ENCODE data around the gene MTHFD1L. TPM values are rescaled to one million over a fixed set of nuclear protein-coding genes. Genes with fewer than 3 reads are reported as not detected.

The MTHFD1L gene
- total RNA-seq, 2 experiments from 2014 or later, result 155 to 158 TPM

- CTCF ChIA-PET, result interaction anchor here (1.2 to 2.6 kb wide), 3 partner anchors 18 to 49 kb away, joined by 3 to 16 read pairs (median 7); no protein-coding TSS in a partner anchor
- Mint-ChIP-seq H3K36me3 (ENCODE audit: low read depth) (peaks cover 19% of the 10 kb centered on the region), H3K27me3 (peaks cover 12% of the 10 kb centered on the region), H3K4me3 (peak overlapping the region; percentile 80), H3K4me1 (ENCODE audit: low read depth) (peaks cover 29% of the 10 kb centered on the region), H3K9me3 (no peaks in the 10 kb centered on the region), H3K27ac (peak overlapping the region; percentile 94)
- TF ChIP-seq CTCF (IDR thresholded peaks at IDR 0.05), result no peak
- intact Hi-C loops (cut with micrococcal nuclease), result no loop called here
- POLR2A ChIA-PET, result interaction anchor here (0.6 to 1.7 kb wide), 7 partner anchors 9 to 1037 kb away, joined by 3 to 5 read pairs (median 3); no protein-coding TSS in a partner anchor
- DNase-seq (peak; percentile 85), ATAC-seq (peak; percentile 77)
Measured at GRCh38 chr6:150866147-150866990, 867 bp downstream of the MTHFD1L start.

- H3K4me1 Mint-ChIP-seq (ENCODE audit: low read depth), result peaks cover 23% of the 10 kb centered on the region
- H3K27ac Mint-ChIP-seq, result peak overlapping the region; percentile 83
- H3K4me3 Mint-ChIP-seq, result peak overlapping the region; percentile 80
- no peak for DNase-seq
- no peak for ATAC-seq
- intact Hi-C loops (cut with micrococcal nuclease), result no loop called here
- TF ChIP-seq CTCF (IDR thresholded peaks at IDR 0.05), result no peak
- ChIA-PET CTCF (interaction anchor here (2.5 to 2.6 kb wide), 2 partner anchors 25 to 50 kb away, joined by 7 to 16 read pairs; no protein-coding TSS in a partner anchor), POLR2A (interaction anchor here (1.1 to 1.5 kb wide), 4 partner anchors 10 to 78 kb away, joined by 3 to 5 read pairs (median 3); no protein-coding TSS in a partner anchor)
- peaks cover 9% of the 10 kb centered on the region for H3K27me3 Mint-ChIP-seq
- no peaks in the 10 kb centered on the region for H3K9me3 Mint-ChIP-seq
- peaks cover 21% of the 10 kb centered on the region for H3K36me3 Mint-ChIP-seq (ENCODE audit: low read depth)
Measured at GRCh38 chr6:150866991-150867501, 1.5 kb downstream of the MTHFD1L start.

- ChIA-PET POLR2A (interaction anchor here (1.0 kb wide), 1 partner anchor 9 kb away, joined by 3 read pairs; no protein-coding TSS in a partner anchor), CTCF (no interaction called here)
- no peak for DNase-seq
- no peak for TF ChIP-seq CTCF (IDR thresholded peaks at IDR 0.05)
- peaks cover 30% of the 10 kb centered on the region for H3K36me3 Mint-ChIP-seq (ENCODE audit: low read depth)
- no peak for ATAC-seq
- H3K9me3 Mint-ChIP-seq, result no peaks in the 10 kb centered on the region
- peaks cover 20% of the 10 kb centered on the region for H3K4me1 Mint-ChIP-seq (ENCODE audit: low read depth)
- no peak overlapping the region for H3K4me3 Mint-ChIP-seq
- H3K27ac Mint-ChIP-seq, result no peak overlapping the region
- H3K27me3 Mint-ChIP-seq, result no peaks in the 10 kb centered on the region
- intact Hi-C loops (cut with micrococcal nuclease), result no loop called here
Measured at GRCh38 chr6:150868759-150869158, 3.3 kb downstream of the MTHFD1L start.

DNA sequence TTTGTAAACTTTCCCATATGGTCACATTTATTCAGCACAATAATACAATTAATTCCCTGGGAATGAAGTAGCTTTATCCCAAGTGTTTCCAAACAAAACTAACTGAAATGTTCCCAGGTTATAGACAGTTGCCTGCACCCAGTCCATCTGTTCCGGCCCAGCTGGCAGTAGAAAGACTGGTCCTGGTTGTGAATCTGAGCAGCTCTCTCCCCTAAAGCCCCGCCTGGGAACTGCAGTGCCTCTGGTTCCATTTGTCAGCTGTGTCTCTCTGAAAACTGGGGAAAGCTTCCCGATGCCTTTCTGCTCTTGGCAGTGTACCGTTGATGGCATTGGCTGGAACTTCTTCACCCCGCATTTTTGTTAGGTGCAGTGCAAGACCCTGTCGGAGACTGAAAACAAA lies 8.7 kb downstream of the MTHFD1L start:
- POLR2A ChIA-PET, result interaction anchor here (0.6 to 1.4 kb wide), 3 partner anchors 11 to 520 kb away, joined by 3 to 4 read pairs (median 4); no protein-coding TSS in a partner anchor

More for the DNA sequence above, 8.7 kb downstream of the MTHFD1L start:
- H3K27ac Mint-ChIP-seq, result no peak overlapping the region
- H3K4me3 Mint-ChIP-seq, result no peak overlapping the region
- CTCF ChIA-PET, result interaction anchor here (2.1 kb wide), 1 partner anchor 17 kb away, joined by 11 read pairs; no protein-coding TSS in a partner anchor
- H3K27me3 Mint-ChIP-seq, result no peaks in the 10 kb centered on the region
- DNase-seq, result no peak
- H3K9me3 Mint-ChIP-seq, result no peaks in the 10 kb centered on the region
- H3K36me3 Mint-ChIP-seq (ENCODE audit: low read depth), result peaks cover 47% of the 10 kb centered on the region
- no peak for ATAC-seq
- H3K4me1 Mint-ChIP-seq (ENCODE audit: low read depth), result peaks cover 13% of the 10 kb centered on the region
- TF ChIP-seq CTCF (IDR thresholded peaks at IDR 0.05), result no peak
- intact Hi-C loops (cut with micrococcal nuclease), result no loop called here

Measured in activated CD8-positive, alpha-beta T cell treated with anti-CD3 and anti-CD28 coated beads for 36 hours (primary cell).